Measurements from ENCODE around the gene FCRL3. TPM values are rescaled to one million over a fixed set of nuclear protein-coding genes. Genes with fewer than 3 reads are reported as not detected.
A peak's percentile ranks its signal among the peaks of the same experiment; 100 is the strongest.

Gene FCRL3
- total RNA-seq, 8 experiments from 2014 or later, result 0.11 to 1.2 (median 0.23) TPM; not detected in 3

DNA sequence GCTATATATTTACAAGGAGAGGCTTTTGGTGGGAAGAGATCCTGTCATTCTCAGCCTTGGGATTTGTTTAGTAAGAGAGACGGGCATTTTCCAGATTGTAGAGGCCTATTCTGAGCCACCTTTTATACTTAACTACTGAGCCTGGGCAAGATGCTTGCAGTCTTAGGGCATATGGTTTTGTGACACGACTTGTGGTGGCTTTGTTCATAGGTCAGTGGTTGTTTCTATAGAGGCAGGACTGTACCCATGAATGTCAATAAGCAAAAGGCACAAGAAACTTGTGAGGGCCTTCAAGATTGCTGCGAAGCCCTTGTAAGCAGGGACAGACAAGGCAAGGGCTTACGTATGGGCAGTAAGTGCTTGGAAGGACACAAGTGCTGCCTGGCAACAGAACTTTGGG lies 3.4 kb upstream of the FCRL3 start:
- ATAC-seq (replicated peaks in 6 of 8), result no peak
- H3K4me3 ChIP-seq, result no peak overlapping the region
- no peak overlapping the region for H3K27ac ChIP-seq
- no peaks in the 10 kb centered on the region for H3K4me1 ChIP-seq (replicated peaks in 1 of 2)
- WGBS, 10 experiments, result 0 to 87% (median 62%) methylated on average over 1 to 4 of the region's 4 CpGs
- in situ Hi-C loops (cut with MboI; ENCODE audit: low pct_unique_long_range_greater_than_20kb in 2 of 9, low sequenced_read_pairs in 9 of 9, unreplicated experiment in 9 of 9), result no loop called here

DNA sequence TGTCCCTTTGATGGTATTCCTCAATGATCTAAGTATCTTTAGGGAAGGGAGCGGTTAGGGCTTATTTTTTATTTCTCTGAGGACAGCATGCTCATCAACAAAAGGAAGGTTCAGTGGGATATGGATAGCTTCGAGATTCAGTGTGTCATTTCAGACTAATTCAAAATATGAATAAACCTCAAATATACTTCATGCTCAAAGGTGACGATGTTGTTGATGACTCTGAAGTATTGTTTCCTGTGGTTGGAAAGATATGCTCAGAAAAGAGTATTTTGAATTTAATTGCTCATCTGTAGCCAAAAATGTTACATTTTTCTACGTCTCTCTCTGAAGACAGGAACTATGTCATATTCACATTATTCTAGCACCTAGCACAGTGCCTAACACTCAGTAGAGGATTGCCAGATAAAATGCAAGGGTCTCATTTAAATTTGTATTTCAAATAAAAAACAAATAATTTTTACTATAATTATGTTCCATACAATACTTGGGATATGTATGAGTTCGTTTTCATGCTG lies 1.8 kb upstream of the FCRL3 start:
- Histone ChIP-seq H3K4me3 (no peak overlapping the region), H3K27ac (no peak overlapping the region), H3K4me1 (replicated peaks in 1 of 2) (no peaks in the 10 kb centered on the region)
- ATAC-seq (replicated peaks in 6 of 8), result no peak
- in situ Hi-C loops (cut with MboI; ENCODE audit: low pct_unique_long_range_greater_than_20kb in 2 of 9, low sequenced_read_pairs in 9 of 9, unreplicated experiment in 9 of 9), result no loop called here
- 0 to 90% (median 83%) methylated on average over 3 to 5 of the region's 5 CpGs for WGBS, 10 experiments

DNA sequence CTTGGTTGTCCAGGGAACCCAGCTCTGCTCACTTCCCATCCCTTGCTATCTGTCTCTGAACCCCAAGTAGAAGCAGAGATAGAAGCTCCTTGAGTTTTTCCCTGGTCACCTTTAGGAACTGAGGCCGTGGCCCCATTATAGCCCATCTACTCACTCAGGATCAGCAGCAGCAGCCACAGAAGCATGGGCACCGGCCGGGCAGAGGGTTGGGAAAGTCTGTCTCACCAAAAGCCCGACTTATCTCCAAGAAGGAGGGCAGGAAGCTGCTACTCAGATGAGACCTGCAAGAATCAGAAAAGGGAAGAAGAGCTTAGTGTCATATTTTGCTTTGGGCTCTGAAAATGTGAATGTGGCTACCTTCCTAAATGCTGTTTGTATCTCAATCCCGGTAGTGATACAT lies 264 bp downstream of the FCRL3 start:
- no peak for ATAC-seq (replicated peaks in 6 of 8)
- H3K4me3 ChIP-seq, result no peak overlapping the region
- 20 to 79% (median 54%) methylated on average over 1 to 5 of the region's 5 CpGs; no CpG with 5 or more reads in 5 of the 10 experiments for WGBS, 10 experiments
- no peak overlapping the region for H3K27ac ChIP-seq
- H3K4me1 ChIP-seq (replicated peaks in 1 of 2), result no peaks in the 10 kb centered on the region
- in situ Hi-C loops (cut with MboI; ENCODE audit: low pct_unique_long_range_greater_than_20kb in 2 of 9, low sequenced_read_pairs in 9 of 9, unreplicated experiment in 9 of 9), result no loop called here

DNA sequence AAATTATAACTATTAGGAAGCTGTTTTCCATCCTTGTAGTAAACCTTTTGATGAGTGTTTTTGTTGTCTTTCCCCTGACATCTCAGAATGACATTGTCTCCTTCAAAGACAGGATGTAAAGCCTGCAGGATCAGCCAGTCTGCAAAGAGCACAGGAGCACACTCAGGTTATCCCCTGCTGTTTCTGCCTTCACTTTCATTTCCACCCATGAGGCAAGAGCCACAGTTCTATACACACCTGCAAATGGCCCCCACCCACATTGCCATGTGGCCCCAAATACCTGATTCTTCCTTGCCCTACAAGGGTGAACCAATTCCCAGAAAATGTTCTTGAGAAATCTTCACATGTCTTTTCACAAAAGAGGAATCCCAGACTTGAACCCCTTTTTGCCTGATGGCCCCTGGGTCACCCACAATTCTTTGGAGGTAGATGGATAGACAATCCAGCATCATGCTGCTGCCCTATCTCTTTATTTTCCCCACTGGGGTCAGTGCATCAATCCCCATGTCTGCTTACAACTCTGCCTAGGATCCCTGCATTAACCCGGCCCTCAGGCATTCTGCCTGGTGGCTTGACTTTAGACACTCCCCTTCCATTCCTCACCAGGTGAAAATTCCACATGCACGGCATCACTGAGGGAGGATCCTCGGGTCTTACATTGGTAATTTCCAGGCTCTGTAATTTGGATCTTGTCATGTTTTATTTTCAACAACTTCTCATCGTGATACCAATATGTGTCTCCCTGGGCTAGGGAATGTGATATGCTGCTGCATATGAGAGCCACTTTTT lies 2.6 kb downstream of the FCRL3 start:
- H3K4me1 ChIP-seq (replicated peaks in 1 of 2), result no peaks in the 10 kb centered on the region
- in situ Hi-C loops (cut with MboI; ENCODE audit: low pct_unique_long_range_greater_than_20kb in 2 of 9, low sequenced_read_pairs in 9 of 9, unreplicated experiment in 9 of 9), result loop anchor here in 1 of 9 experiments (25.0 kb wide), 1 partner anchor 336 kb away; no protein-coding TSS in a partner anchor
- H3K4me3 ChIP-seq, result no peak overlapping the region
- no peak for ATAC-seq (replicated peaks in 6 of 8)
- H3K27ac ChIP-seq, result no peak overlapping the region
- 18 to 100% (median 83%) methylated on average over 1 to 4 of the region's 4 CpGs; no CpG with 5 or more reads in 3 of the 10 experiments for WGBS, 10 experiments

DNA sequence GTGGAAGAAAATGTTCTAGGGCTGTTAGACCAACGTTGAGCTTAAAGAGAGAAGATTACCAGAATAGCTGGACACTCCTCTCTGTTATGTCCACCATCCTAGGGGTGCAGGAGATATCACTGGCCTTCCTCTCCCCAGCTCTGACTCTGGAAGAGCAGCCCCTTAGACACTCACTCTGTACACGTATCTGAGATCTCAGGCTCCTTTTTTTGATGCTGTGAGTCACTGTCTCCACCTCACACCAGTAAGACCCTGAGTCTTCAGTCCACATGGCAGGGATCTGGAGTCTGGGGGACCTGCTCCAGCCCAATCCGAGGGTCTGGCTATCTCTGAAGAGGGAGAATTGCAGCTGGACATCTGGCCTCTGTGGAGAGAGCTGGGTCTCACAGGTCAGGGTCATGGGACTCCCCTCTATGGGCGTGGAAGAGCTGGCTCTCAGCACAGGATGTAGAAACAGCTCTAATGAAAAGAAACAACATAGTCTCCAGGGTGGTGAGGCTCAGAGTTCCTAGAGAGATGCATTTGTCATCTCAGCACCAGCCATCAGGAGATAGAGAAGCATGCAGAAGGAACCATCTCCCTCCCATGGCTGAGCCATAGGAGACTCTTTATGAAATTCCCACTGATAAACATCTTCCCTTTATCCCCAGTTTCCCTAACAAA lies 3.5 kb downstream of the FCRL3 start:
- no peak overlapping the region for H3K27ac ChIP-seq
- H3K4me1 ChIP-seq (replicated peaks in 1 of 2), result no peaks in the 10 kb centered on the region
- WGBS, 10 experiments, result 0 to 70% (median 43%) methylated on average over 1 to 3 of the region's 4 CpGs; no CpG with 5 or more reads in 1 of the 10 experiments
- no peak for ATAC-seq (replicated peaks in 6 of 8)
- in situ Hi-C loops (cut with MboI; ENCODE audit: low pct_unique_long_range_greater_than_20kb in 2 of 9, low sequenced_read_pairs in 9 of 9, unreplicated experiment in 9 of 9), result loop anchor here in 1 of 9 experiments (25.0 kb wide), 1 partner anchor 335 kb away; no protein-coding TSS in a partner anchor
- no peak overlapping the region for H3K4me3 ChIP-seq

DNA sequence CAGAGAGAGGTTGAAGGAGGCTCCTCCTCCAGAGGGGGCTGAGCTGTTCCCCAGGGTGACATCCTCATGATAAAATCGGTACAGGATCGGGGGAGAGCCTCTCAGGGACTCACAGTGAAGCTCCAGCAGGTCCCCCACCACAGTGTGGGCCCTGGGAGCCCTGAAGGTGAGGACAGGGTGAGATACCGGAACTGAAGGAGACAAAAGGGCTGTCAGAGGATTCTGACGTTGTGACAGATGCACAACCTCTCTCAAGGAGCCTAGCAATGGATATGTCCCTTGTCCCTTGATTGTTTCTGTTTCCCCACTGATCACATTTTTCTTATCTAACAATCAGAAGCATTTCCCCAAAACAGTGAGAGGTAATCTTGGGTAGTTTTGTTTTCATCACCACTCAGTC lies 5.2 kb downstream of the FCRL3 start:
- no peak for ATAC-seq (replicated peaks in 6 of 8)

DNA sequence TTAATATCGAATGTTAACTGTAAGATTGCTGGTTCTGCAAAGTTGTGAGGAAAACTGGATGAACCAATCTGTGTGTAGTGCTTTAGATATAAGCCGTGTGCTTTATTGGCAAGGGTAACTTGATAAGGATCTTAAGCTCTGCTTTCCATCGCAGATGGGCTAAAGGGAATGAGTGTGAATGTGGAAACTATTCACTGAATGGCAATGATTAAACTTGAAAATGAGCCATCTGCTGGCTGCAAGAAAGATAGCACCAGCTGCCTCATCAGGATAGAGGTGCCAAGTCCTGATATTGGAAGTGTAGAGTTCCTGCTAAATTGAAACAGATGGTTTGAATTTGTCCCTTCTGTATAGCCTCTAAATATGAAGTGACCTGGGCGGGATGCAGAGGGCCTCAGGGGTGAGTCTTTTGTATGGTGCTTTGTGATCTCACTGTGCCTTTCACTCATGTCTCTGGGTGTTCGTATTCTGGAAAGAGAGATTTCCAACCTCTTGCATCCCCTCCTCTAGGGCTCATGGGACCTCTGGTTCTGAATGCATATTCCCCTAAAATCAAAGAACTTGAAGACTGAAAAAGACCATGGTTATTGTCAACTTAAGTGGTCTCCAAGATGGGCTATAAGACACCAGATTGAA lies 9.2 kb downstream of the FCRL3 start:
- no peaks in the 10 kb centered on the region for H3K4me1 ChIP-seq (replicated peaks in 1 of 2)
- in situ Hi-C loops (cut with MboI; ENCODE audit: low pct_unique_long_range_greater_than_20kb in 2 of 9, low sequenced_read_pairs in 9 of 9, unreplicated experiment in 9 of 9), result loop anchor here in 1 of 9 experiments (25.0 kb wide), 1 partner anchor 329 kb away; no protein-coding TSS in a partner anchor
- 12 to 57% (median 33%) methylated on average over 1 to 5 of the region's 5 CpGs for WGBS, 10 experiments
- H3K4me3 ChIP-seq, result no peak overlapping the region
- ATAC-seq (replicated peaks in 6 of 8), result peak; percentile 57 to 90 (median 74)
- H3K27ac ChIP-seq, result no peak overlapping the region

More for the DNA sequence above, 5.2 kb downstream of the FCRL3 start:
- no peaks in the 10 kb centered on the region for H3K4me1 ChIP-seq (replicated peaks in 1 of 2)
- H3K4me3 ChIP-seq, result no peak overlapping the region
- 0 to 73% (median 67%) methylated on average over 1 to 4 of the region's 4 CpGs; no CpG with 5 or more reads in 5 of the 10 experiments for WGBS, 10 experiments
- no peak overlapping the region for H3K27ac ChIP-seq
- in situ Hi-C loops (cut with MboI; ENCODE audit: low pct_unique_long_range_greater_than_20kb in 2 of 9, low sequenced_read_pairs in 9 of 9, unreplicated experiment in 9 of 9), result loop anchor here in 1 of 9 experiments (25.0 kb wide), 1 partner anchor 333 kb away; no protein-coding TSS in a partner anchor

DNA sequence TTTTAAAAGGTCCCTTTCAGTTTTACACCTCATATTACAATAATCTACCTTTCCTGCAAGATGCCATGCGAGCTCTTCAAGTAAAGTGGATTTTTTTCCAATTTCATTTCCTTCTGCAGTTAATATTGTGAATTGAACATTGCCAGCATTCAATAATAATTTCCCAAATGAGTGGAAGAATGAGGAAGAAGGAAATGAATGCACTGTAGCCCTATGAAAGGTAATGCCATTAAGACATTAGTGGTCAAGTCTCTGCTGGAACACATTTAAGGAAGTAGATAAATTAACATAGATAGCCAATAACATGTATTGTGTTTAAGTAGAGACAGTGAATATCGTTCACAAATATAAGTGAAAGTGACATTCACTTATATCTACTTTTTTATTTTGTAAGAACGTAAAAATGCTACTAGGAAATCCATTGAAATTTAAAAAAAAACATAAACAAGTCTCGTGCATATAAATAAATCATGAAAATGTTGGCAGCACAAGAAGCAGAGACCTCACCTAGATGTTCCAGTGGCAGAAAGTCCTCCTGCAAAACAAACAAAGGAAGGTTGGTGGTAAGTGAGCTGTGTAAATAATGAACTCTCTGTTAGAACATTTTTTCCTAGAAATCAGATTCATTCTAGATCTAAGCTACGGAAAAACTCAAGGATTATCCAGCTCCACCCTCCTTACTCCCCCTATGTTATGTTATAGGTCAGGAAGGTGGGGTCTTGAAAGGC lies 17.7 kb downstream of the FCRL3 start:
- in situ Hi-C loops (cut with MboI; ENCODE audit: low pct_unique_long_range_greater_than_20kb in 2 of 9, low sequenced_read_pairs in 9 of 9, unreplicated experiment in 9 of 9), result loop anchor here in 1 of 9 experiments (25.0 kb wide), 1 partner anchor 321 kb away; no protein-coding TSS in a partner anchor
- no peaks in the 10 kb centered on the region for H3K4me1 ChIP-seq (replicated peaks in 1 of 2)
- no peak overlapping the region for H3K27ac ChIP-seq
- H3K4me3 ChIP-seq, result no peak overlapping the region
- ATAC-seq (replicated peaks in 6 of 8), result no peak
- 2 to 93% (median 64%) methylated on average over 3 to 5 of the region's 5 CpGs for WGBS, 10 experiments

DNA sequence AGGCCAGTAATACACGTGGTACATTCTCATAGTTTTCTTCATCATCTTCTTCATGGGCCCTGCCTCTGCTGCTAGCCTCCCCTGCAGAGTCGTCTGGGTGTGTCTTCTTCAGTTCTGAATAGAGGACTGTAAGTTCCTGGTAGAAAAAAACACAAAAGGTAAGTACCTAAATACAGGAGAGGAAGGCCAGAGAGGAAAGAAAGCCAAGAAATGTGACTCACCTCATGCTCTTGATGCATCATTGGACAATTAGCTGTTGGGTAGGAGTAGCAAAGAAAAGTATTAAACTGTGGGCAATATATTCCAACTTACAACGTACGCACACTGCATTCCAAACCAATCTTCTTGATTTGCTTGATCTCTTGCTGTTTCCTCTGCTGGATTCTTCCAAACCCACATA lies 21.8 kb downstream of the FCRL3 start:
- in situ Hi-C loops (cut with MboI; ENCODE audit: low pct_unique_long_range_greater_than_20kb in 2 of 9, low sequenced_read_pairs in 9 of 9, unreplicated experiment in 9 of 9), result loop anchor here in 1 of 9 experiments (25.0 kb wide), 1 partner anchor 316 kb away; no protein-coding TSS in a partner anchor
- WGBS, 10 experiments, result 13 to 100% (median 70%) methylated on average over 2 to 4 of the region's 4 CpGs; no CpG with 5 or more reads in 3 of the 10 experiments

DNA sequence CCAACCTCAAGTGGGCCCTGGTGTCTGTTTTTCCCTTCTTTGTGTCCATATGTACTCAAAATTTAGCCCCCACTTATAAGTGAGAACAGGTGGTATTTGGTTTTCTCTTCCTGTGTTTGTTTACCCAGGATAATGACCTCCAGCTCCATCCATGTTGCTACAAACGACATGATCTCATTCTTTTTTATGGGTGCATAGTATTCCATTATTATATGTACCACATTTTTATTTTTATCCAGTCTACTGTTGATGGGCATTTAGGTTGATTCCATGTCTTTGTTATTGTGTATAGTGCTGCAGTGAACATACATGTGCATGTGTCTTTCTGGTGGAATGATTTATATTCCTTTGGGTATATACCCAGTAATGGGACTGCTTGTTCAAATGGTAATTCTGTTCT lies 27.6 kb downstream of the FCRL3 start:
- no peak for ATAC-seq (replicated peaks in 6 of 8)
- no peak overlapping the region for H3K27ac ChIP-seq
- no peaks in the 10 kb centered on the region for H3K4me1 ChIP-seq (replicated peaks in 1 of 2)
- H3K4me3 ChIP-seq, result no peak overlapping the region
- 0 to 78% (median 58%) methylated on average over 1 of the region's 1 CpG; no CpG with 5 or more reads in 4 of the 10 experiments for WGBS, 10 experiments
- in situ Hi-C loops (cut with MboI; ENCODE audit: low pct_unique_long_range_greater_than_20kb in 2 of 9, low sequenced_read_pairs in 9 of 9, unreplicated experiment in 9 of 9), result no loop called here

More for the DNA sequence above, 21.8 kb downstream of the FCRL3 start:
- Histone ChIP-seq H3K27ac (no peak overlapping the region), H3K4me1 (replicated peaks in 1 of 2) (no peaks in the 10 kb centered on the region), H3K4me3 (no peak overlapping the region)
- ATAC-seq (replicated peaks in 6 of 8), result no peak

DNA sequence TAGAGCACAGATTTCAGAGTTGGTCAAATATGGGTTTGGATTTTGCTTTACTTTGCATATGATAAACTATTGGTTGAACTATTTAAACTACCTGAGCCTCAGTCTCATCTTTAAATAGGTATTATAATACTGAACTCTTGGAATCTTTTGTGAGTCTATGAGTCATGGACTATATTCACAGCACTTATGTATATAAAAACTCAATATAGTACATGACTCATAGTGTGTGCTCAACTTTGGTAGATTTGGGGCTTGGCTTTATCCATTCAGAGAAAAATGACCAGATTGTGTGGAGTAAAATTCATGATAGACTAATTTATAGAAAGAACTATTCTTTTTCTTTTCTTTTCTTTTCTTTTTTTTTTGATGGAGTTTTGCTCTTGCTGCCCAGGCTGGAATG lies 28.7 kb downstream of the FCRL3 start:
- in situ Hi-C loops (cut with MboI; ENCODE audit: low pct_unique_long_range_greater_than_20kb in 2 of 9, low sequenced_read_pairs in 9 of 9, unreplicated experiment in 9 of 9), result no loop called here
- Histone ChIP-seq H3K4me1 (replicated peaks in 1 of 2) (no peaks in the 10 kb centered on the region), H3K4me3 (no peak overlapping the region), H3K27ac (no peak overlapping the region)
- peak in 2 of 8 experiments; percentile 48 to 78 for ATAC-seq (replicated peaks in 6 of 8)

DNA sequence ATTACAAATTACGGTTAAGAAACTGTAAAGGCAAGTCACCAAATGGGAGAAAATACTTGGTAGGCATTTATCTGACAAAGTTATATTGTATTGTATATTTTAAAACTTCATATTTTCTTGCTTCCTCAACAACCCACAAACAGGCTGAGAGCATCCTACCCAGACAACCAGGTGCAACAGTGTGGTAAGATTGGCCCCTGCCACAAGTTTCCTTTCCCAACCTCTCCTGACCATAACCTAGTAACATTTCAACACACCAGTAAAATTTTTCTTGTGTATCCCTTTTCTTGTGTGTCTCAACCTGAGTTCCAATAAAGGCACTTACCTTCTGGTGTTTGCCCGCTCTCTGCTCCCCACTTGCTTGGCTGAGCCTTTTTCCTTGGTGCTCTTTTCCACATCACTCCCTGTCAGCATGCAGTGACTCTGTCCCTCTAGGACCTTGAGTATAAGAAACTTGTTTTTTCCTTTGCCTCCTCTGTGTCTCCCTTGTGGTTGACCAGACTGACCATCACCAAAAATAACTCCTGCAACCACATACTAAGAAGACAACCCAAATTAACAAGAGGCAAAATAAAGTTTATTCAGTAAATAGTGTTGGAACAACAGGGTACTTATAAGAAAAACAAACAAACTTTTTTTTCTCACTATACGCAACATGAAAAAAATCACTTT lies 40.9 kb downstream of the FCRL3 start:
- in situ Hi-C loops (cut with MboI; ENCODE audit: low pct_unique_long_range_greater_than_20kb in 2 of 9, low sequenced_read_pairs in 9 of 9, unreplicated experiment in 9 of 9), result no loop called here
- no peak for ATAC-seq (replicated peaks in 6 of 8)

More for the DNA sequence above, 40.9 kb downstream of the FCRL3 start:
- no peaks in the 10 kb centered on the region for H3K4me1 ChIP-seq (replicated peaks in 1 of 2)
- H3K27ac ChIP-seq, result no peak overlapping the region
- H3K4me3 ChIP-seq, result no peak overlapping the region
- WGBS, 10 experiments, result 15 to 96% (median 86%) methylated on average over 2 to 3 of the region's 3 CpGs
